H1 (cell line): ENCODE data around the gene CHST8.

Source experiments
- ATF3 ChIP-seq: IDR thresholded peaks from 2 replicates; pipeline ENCODE4 v1.6.1; 2011; ENCODE audit warnings: low read depth, mild to moderate bottlenecking, low read length; ENCODE audit not compliant: insufficient read depth
- BRCA1 ChIP-seq: IDR thresholded peaks from 2 replicates; pipeline ENCODE4 v1.6.1; 2012; ENCODE audit warnings: low read depth, low read length, improper control_type of control experiment
- CBX5 ChIP-seq: fragments of 300-800, 300-1000 bp; sonication (generic); IDR thresholded peaks from 2 replicates; pipeline ENCODE4 v1.7.1; 2016; ENCODE audit warnings: antibody characterized with exemption, low read length, low read depth
- CEBPB ChIP-seq: IDR thresholded peaks from 2 replicates; pipeline ENCODE4 v1.6.1; 2012; ENCODE audit warnings: low read depth, low read length
- CTCF ChIP-seq, 3 experiments: IDR thresholded peaks; 1 replicate in 2 of 3; 2 replicates in 1 of 3; pipeline versions ENCODE4 v1.5.1 to v1.6.1; 2011; ENCODE audit warnings: low read length in 3 of 3, mild to moderate bottlenecking in 3 of 3, inconsistent platforms in 2 of 3, low read depth in 1 of 3, moderate library complexity in 1 of 3; ENCODE audit not compliant: insufficient read depth in 1 of 3; ENCODE audit errors: control extremely low read depth in 1 of 3
- EP300 ChIP-seq, 2 experiments: IDR thresholded peaks; 1 replicate in 1 of 2; 2 replicates in 1 of 2; pipeline ENCODE4 v1.6.1; 2011 to 2012; ENCODE audit warnings: low read depth in 2 of 2, low read length in 2 of 2, mild to moderate bottlenecking in 2 of 2, borderline replicate concordance in 1 of 2, inconsistent platforms in 1 of 2, moderate library complexity in 1 of 2
- EZH2 ChIP-seq: fragments of 200-600 bp; sonication (generic); IDR thresholded peaks from 2 replicates; pipeline ENCODE4 v1.7.1; 2012; ENCODE audit warnings: low read depth, mild to moderate bottlenecking, moderate library complexity, low read length, inconsistent platforms; ENCODE audit not compliant: severe bottlenecking
- MAFK ChIP-seq: IDR thresholded peaks from 2 replicates; pipeline ENCODE4 v1.6.1; 2012; ENCODE audit warnings: low read depth, mild to moderate bottlenecking, improper control_type of control experiment, low read length
- MAX ChIP-seq: IDR thresholded peaks from 2 replicates; pipeline ENCODE4 v1.6.1; 2012; ENCODE audit warnings: inconsistent platforms
- POLR2A ChIP-seq, 2 experiments: IDR thresholded peaks; 1 replicate in 1 of 2; 2 replicates in 1 of 2; pipeline ENCODE4 v1.6.1; 2011; ENCODE audit warnings: low read depth in 2 of 2, low read length in 2 of 2, mild to moderate bottlenecking in 2 of 2; ENCODE audit errors: control extremely low read depth in 1 of 2
- SIRT6 ChIP-seq: IDR thresholded peaks from one replicate; pipeline ENCODE4 v1.7.1; 2012; ENCODE audit warnings: low read length, inconsistent platforms
- TCF12 ChIP-seq: IDR thresholded peaks from 2 replicates; pipeline ENCODE4 v1.6.1; 2011; ENCODE audit warnings: low read depth, mild to moderate bottlenecking, low read length
- YY1 ChIP-seq: IDR thresholded peaks from 2 replicates; pipeline ENCODE4 v1.6.1; 2011; ENCODE audit warnings: low read depth, mild to moderate bottlenecking, low read length

GRCh38 chr19:33811246-33811645, 189.5 kb downstream of the CHST8 start:
- TF ChIP-seq MAX (no peak), MAFK (no peak), EP300 (IDR thresholded peaks at IDR 0.05; ENCODE audit: borderline replicate concordance in 1 of 2, low read depth in 2 of 2, low read length in 2 of 2) (no peak), CEBPB (no peak), BRCA1 (no peak), POLR2A (IDR thresholded peaks at IDR 0.05; ENCODE audit: control extremely low read depth in 1 of 2, low read depth in 2 of 2, low read length in 2 of 2) (no peak), SIRT6 (no peak), YY1 (no peak), CTCF (IDR thresholded peaks at IDR 0.05; ENCODE audit: control extremely low read depth in 1 of 3, insufficient read depth in 1 of 3, low read depth in 1 of 3, low read length in 3 of 3) (no peak), TCF12 (no peak), EZH2 (no peak), ATF3 (no peak), CBX5 (no peak)
